ENCODE data around the gene BICC1. TPM values are rescaled to one million over a fixed set of nuclear protein-coding genes. Genes with fewer than 3 reads are reported as not detected.

BICC1 gene
- polyA plus RNA-seq, 1 experiment, result 25.6 TPM

DNA sequence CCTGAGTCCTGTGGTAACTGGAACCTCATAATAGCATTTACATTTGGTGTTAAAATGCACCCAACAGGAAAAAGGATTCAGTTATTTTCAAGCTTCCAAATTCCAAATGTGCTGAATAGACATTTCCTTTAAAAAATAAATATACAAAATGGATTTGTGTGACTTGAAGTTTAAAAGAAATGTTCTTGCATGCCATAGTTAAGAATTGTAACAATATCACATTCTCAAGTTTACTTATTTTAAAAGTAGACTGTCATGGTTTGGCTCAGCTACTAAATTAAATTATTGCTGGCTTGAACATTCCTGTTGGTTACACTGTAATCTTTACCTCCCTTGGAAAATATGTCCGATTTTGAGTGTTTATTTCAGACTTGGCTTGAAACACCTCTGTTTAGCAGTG, 31.5 kb downstream of the BICC1 start:
- Histone ChIP-seq H3K9me3 (ENCODE audit: control insufficient read depth, insufficient read depth, low read length) (no peaks in the 10 kb centered on the region), H3K4me3 (ENCODE audit: low read depth, low read length) (no peak overlapping the region), H3K27me3 (ENCODE audit: control insufficient read depth, insufficient read depth, low read length) (no peaks in the 10 kb centered on the region), H3K27ac (ENCODE audit: low read depth, low read length) (no peak overlapping the region)
- DNase-seq (ENCODE audit: low read depth, low spot score), result no peak
- ChIA-PET POLR2A (no interaction called here), CTCF (interaction anchor here (1.3 kb wide), 1 partner anchor 130 kb away, joined by 4 read pairs; no protein-coding TSS in a partner anchor)
- TF ChIP-seq, protein P1, sequence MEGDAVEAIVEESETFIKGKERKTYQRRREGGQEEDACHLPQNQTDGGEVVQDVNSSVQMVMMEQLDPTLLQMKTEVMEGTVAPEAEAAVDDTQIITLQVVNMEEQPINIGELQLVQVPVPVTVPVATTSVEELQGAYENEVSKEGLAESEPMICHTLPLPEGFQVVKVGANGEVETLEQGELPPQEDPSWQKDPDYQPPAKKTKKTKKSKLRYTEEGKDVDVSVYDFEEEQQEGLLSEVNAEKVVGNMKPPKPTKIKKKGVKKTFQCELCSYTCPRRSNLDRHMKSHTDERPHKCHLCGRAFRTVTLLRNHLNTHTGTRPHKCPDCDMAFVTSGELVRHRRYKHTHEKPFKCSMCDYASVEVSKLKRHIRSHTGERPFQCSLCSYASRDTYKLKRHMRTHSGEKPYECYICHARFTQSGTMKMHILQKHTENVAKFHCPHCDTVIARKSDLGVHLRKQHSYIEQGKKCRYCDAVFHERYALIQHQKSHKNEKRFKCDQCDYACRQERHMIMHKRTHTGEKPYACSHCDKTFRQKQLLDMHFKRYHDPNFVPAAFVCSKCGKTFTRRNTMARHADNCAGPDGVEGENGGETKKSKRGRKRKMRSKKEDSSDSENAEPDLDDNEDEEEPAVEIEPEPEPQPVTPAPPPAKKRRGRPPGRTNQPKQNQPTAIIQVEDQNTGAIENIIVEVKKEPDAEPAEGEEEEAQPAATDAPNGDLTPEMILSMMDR (IDR thresholded peaks at IDR 0.05; ENCODE audit: low read depth, low read length), result no peak

DNA sequence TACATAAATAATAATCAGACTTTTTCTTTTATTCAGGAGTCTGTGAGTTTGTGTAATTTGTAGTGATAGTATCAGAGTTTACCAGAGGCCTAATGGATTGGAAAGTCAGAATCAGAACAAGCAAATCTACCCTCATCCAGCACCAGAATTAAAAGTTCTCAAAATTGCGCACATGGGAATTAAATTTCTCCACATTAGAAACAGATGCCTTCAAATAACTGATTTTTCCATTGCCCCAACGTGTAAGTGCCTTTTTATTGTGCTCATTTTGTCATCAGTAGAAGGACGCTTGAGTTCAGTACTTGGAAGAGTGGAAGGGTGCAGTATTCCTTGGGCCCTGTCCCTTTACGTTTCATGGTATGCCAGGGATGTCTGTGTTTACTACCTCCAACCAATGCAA, 32.8 kb downstream of the BICC1 start:
- DNase-seq (ENCODE audit: low read depth, low spot score), result no peak
- TF ChIP-seq, protein P1 (IDR thresholded peaks at IDR 0.05; ENCODE audit: low read depth, low read length), result no peak
- no peaks in the 10 kb centered on the region for H3K27me3 ChIP-seq (ENCODE audit: control insufficient read depth, insufficient read depth, low read length)
- H3K9me3 ChIP-seq (ENCODE audit: control insufficient read depth, insufficient read depth, low read length), result no peaks in the 10 kb centered on the region
- ChIA-PET CTCF (interaction anchor here (1.3 kb wide), 1 partner anchor 131 kb away, joined by 4 read pairs; no protein-coding TSS in a partner anchor), POLR2A (no interaction called here)
- H3K4me3 ChIP-seq (ENCODE audit: low read depth, low read length), result no peak overlapping the region
- no peak overlapping the region for H3K27ac ChIP-seq (ENCODE audit: low read depth, low read length)

DNA sequence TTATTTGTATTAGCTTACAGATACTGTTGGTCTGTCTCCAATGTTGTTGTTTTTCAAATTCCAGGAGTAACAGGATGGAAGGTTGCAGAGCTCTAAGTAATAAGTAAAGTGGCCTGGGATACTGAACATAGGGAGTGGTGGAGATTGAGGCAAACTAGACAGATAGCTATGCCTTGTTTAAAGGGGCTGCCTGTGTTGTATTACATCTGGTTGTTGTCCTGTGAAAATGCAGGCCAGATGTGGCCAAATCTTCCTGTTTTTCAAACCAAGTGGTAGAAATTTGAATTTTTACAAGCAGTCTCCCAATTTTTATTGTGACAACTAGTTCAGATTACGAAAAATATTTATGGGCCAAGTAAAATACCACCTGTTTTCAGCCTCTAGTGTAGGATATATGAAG, 33.5 kb downstream of the BICC1 start:
- Histone ChIP-seq H3K4me3 (ENCODE audit: low read depth, low read length) (no peak overlapping the region), H3K27ac (ENCODE audit: low read depth, low read length) (no peak overlapping the region), H3K27me3 (ENCODE audit: control insufficient read depth, insufficient read depth, low read length) (no peaks in the 10 kb centered on the region), H3K9me3 (ENCODE audit: control insufficient read depth, insufficient read depth, low read length) (no peaks in the 10 kb centered on the region)
- TF ChIP-seq, protein P1 (IDR thresholded peaks at IDR 0.05; ENCODE audit: low read depth, low read length), result no peak
- ChIA-PET CTCF (interaction anchor here (1.3 kb wide), 1 partner anchor 132 kb away, joined by 4 read pairs; no protein-coding TSS in a partner anchor), POLR2A (no interaction called here)
- no peak for DNase-seq (ENCODE audit: low read depth, low spot score)

DNA sequence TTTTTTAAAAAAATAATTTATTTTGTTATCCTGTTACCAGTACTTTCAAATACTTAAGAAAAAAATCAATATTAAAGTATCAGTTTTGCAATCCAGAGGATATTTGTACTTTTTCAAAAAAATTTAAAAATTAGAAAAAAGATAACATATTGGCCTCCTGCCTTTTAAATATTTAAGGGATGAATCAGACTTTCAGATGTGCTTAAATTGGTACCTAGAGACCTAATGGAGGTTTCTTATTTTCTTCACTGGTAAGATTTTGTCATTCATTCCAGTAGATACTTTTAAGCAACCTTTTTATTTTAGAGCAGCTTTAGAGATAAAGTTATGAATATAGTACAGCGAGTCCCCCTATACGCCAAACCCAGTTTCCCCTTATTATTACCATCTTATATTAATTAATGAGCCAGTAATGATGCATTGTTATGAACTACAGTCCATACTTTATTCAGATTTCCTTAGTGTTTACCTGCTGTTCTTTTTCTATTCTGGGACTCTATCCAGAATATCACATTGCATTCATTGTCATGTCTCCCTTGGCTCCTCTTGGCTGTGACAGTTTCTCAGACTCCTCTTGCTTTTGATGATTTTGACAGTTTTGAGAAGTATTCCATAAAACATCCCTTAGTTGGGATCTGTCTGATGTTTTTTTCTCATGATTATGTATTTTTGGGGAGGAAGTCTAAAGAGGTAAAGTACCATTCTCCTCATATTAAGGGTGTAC, 34.2 kb downstream of the BICC1 start:
- Histone ChIP-seq H3K4me3 (ENCODE audit: low read depth, low read length) (no peak overlapping the region), H3K9me3 (ENCODE audit: control insufficient read depth, insufficient read depth, low read length) (no peaks in the 10 kb centered on the region), H3K27ac (ENCODE audit: low read depth, low read length) (no peak overlapping the region), H3K27me3 (ENCODE audit: control insufficient read depth, insufficient read depth, low read length) (no peaks in the 10 kb centered on the region)
- DNase-seq (ENCODE audit: low read depth, low spot score), result no peak
- CTCF ChIA-PET, result interaction anchor here (1.3 kb wide), 1 partner anchor 133 kb away, joined by 4 read pairs; no protein-coding TSS in a partner anchor
- POLR2A ChIA-PET, result no interaction called here
- TF ChIP-seq, protein P1 (IDR thresholded peaks at IDR 0.05; ENCODE audit: low read depth, low read length), result no peak

DNA sequence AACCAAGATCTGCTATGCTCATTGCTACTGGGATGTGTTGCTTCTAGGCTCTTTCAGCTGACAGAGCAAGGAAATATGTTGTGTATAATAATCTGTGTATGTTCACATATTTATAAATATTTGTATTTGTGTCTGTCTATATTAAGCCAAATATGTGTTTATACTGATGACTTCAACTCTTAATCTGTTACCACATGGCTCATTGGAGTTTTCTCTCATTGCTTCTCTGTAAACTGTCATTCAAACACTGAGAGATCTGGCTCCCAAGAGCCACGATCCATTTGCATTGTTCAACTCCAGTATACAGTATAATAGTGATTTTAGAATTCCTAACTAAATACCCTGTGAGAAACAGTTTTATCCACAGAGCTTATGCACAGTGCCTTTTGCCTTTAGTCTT, 35.3 kb downstream of the BICC1 start:
- CTCF ChIA-PET, result no interaction called here
- H3K27ac ChIP-seq (ENCODE audit: low read depth, low read length), result no peak overlapping the region
- DNase-seq (ENCODE audit: low read depth, low spot score), result no peak
- H3K9me3 ChIP-seq (ENCODE audit: control insufficient read depth, insufficient read depth, low read length), result no peaks in the 10 kb centered on the region
- no peak overlapping the region for H3K4me3 ChIP-seq (ENCODE audit: low read depth, low read length)
- POLR2A ChIA-PET, result no interaction called here
- H3K27me3 ChIP-seq (ENCODE audit: control insufficient read depth, insufficient read depth, low read length), result no peaks in the 10 kb centered on the region
- TF ChIP-seq, protein P1 (IDR thresholded peaks at IDR 0.05; ENCODE audit: low read depth, low read length), result no peak
